Measurements from ENCODE around the gene ZNF784. TPM values are rescaled to one million over a fixed set of nuclear protein-coding genes. Genes with fewer than 3 reads are reported as not detected.
A peak's percentile ranks its signal among the peaks of the same experiment; 100 is the strongest.

The ZNF784 gene
- total and polyA plus RNA-seq, 9 of the 15 experiments (the other 6 are each of a cell fraction or from before 2014, with no cell fraction given): 0.14 to 6.1 (median 2.1) TPM

DNA sequence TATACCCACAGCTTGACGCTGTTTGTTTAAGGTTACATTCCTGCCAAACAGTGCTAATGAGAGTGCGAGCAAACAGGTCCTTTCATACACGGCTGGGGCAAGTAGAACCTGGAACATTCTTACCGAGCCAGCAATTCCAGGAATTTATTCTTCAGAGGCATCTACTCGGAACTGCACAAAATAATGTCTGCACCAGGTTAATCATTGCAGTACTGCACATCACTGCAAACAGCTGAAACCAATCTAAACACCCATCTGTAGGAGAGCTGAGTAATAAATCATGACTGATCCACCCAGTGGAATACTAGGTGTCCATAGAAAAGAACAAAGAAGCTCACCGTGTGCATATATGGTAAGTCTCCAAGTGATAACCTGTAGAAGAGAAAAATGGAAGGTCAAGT lies 42.5 kb downstream of the ZNF784 start:
- Histone ChIP-seq H4K20me1 (replicated peaks; ENCODE audit: control insufficient read depth, insufficient read depth, low read length) (0 out of 2 replicates have a peak, but pooled peaks cover 1% of the 10 kb centered on the region), H2AFZ (ENCODE audit: low read depth, low read length) (no peak overlapping the region), H3K4me2 (ENCODE audit: insufficient read depth, low read length) (peak overlapping the region; percentile 83), H3K4me3 (no peak overlapping the region), H3K9ac (ENCODE audit: insufficient read depth in 1 of 2, low read depth in 2 of 2, low read length in 2 of 2) (no peak overlapping the region), H3K9me1 (ENCODE audit: control insufficient read depth, insufficient read depth, low read length) (no peaks in the 10 kb centered on the region), H3K27me3 (ENCODE audit: control insufficient read depth in 2 of 2, insufficient read depth in 2 of 2, low read length in 2 of 2) (peaks cover 8 to 12% of the 10 kb centered on the region in 2 experiments; a peak in 4 of 5 replicates), H3K9me3 (replicated peaks; ENCODE audit: control insufficient read depth, insufficient read depth, low read depth, low read length) (no peaks in the 10 kb centered on the region), H3K79me2 (ENCODE audit: control insufficient read depth, insufficient read depth, low read length) (peaks cover 12% of the 10 kb centered on the region), H3K27ac (ENCODE audit: extremely low read depth, low read depth, low read length) (no peak overlapping the region), H3K4me1 (replicated peaks in 1 of 2; ENCODE audit: control insufficient read depth in 2 of 2, insufficient read depth in 2 of 2, low read length in 2 of 2) (peaks cover 11 to 39% of the 10 kb centered on the region in 2 experiments; a peak in 3 of 5 replicates), H3K36me3 (ENCODE audit: control insufficient read depth, insufficient read depth, low read length) (peaks cover 10% of the 10 kb centered on the region; the same call in 2 of the 3 replicates)
- intact Hi-C loops (cut with micrococcal nuclease) (no loop called here), in situ Hi-C loops (cut with MboI) (no loop called here)
- CTCF ChIA-PET (ENCODE audit: low intra/inter-chr PET ratio): no interaction called here
- POLR2A ChIA-PET: interaction anchor here (0.6 to 1.9 kb wide), 3 partner anchors 17 to 54 kb away, joined by 3 to 9 read pairs (median 4); partner anchors contain the start of gene FIZ1
- DNase-seq (ENCODE audit: extremely low read depth in 1 of 4, low spot score in 3 of 4) (no peak), FAIRE-seq (peak; percentile 70), ATAC-seq (no peak)
- WGBS (ENCODE audit: insufficient coverage, low coverage, missing lambda C conversion rate): 2% methylated on average over 6 of the region's 6 CpGs
- no TSS peak for BruUV-seq (replicated peaks)
- peak; percentile 84 for TF ChIP-seq MEIS2 (IDR thresholded peaks at IDR 0.05; ENCODE audit: partially characterized antibody)
- TF ChIP-seq, protein P1, sequence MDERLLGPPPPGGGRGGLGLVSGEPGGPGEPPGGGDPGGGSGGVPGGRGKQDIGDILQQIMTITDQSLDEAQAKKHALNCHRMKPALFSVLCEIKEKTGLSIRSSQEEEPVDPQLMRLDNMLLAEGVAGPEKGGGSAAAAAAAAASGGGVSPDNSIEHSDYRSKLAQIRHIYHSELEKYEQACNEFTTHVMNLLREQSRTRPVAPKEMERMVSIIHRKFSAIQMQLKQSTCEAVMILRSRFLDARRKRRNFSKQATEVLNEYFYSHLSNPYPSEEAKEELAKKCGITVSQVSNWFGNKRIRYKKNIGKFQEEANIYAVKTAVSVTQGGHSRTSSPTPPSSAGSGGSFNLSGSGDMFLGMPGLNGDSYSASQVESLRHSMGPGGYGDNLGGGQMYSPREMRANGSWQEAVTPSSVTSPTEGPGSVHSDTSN (CRISPR knock-in tag; IDR thresholded peaks at IDR 0.05; ENCODE audit: low read depth): no peak
- TF ChIP-seq, protein P1 (tag; conservative IDR thresholded peaks at IDR 0.05; ENCODE audit: low read depth): peak; percentile 73
- TF ChIP-seq E2F3 (CRISPR knock-in tag; IDR thresholded peaks at IDR 0.05): no peak
- peak; percentile 42; the same call in 1 of the 2 replicates for TF ChIP-seq CBFA2T3 (IDR thresholded peaks at IDR 0.05)
- TF ChIP-seq, protein P2, sequence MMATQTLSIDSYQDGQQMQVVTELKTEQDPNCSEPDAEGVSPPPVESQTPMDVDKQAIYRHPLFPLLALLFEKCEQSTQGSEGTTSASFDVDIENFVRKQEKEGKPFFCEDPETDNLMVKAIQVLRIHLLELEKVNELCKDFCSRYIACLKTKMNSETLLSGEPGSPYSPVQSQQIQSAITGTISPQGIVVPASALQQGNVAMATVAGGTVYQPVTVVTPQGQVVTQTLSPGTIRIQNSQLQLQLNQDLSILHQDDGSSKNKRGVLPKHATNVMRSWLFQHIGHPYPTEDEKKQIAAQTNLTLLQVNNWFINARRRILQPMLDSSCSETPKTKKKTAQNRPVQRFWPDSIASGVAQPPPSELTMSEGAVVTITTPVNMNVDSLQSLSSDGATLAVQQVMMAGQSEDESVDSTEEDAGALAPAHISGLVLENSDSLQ (IDR thresholded peaks at IDR 0.05): peak; percentile 64

Measured in K562 (cell line).